CD4-positive, alpha-beta T cell (primary cell): ENCODE results near the gene CTTNBP2NL. TPM values are rescaled to one million over a fixed set of nuclear protein-coding genes. Genes with fewer than 3 reads are reported as not detected.
"Not testable (repeated sequence)": the region's sequence is repeated elsewhere in the genome, so short reads cannot be mapped to it uniquely, and the experiment has no call there.

Source experiments
- ATAC-seq: fragments of 200-7000 bp; cut with Tn5 transposase; one replicate; pipeline ENCODE4 v1.10.0; 2022; ENCODE audit warnings: mild to moderate bottlenecking; ENCODE audit not compliant: poor library complexity
- CTCF ChIA-PET: fragments of 350-600 bp; sonication (Branson Sonifier 250); formaldehyde crosslinking; loops from one replicate; lab custom pipeline; 2021; ENCODE audit warnings: antibody characterized with exemption, inconsistent platforms; lab: Charles Lee
- POLR2A ChIA-PET: fragments of 350-600 bp; sonication (Branson Sonifier 250); formaldehyde crosslinking; loops from one replicate; lab custom pipeline; 2021; ENCODE audit warnings: antibody characterized with exemption, inconsistent platforms; lab: Charles Lee
- DNase-seq, 14 experiments: peaks; one replicate each; pipeline ENCODE4 v3.0.0-alpha.2; 2013 to 2020; ENCODE audit warnings: mixed read lengths in 2 of 14
- H3K27ac ChIP-seq, 2 donors: one replicate each; pipeline versions ENCODE4 v1.5.1 to v1.7.0; 2013; ENCODE audit warnings: low read length in 2 of 2, low read depth in 1 of 2, mild to moderate bottlenecking in 1 of 2
- H3K27me3 ChIP-seq, 2 experiments: 1 replicate in 1 of 2; 2 replicates in 1 of 2; pipeline versions ENCODE4 v1.6.1 to v1.7.0; 2013; ENCODE audit warnings: low read length in 2 of 2, control low read depth in 1 of 2, mild to moderate bottlenecking in 1 of 2, moderate library complexity in 1 of 2; ENCODE audit not compliant: insufficient read depth in 2 of 2, control insufficient read depth in 1 of 2
- H3K36me3 ChIP-seq: one replicate; pipeline ENCODE4 v1.6.1; 2013; ENCODE audit warnings: low read length, control low read depth; ENCODE audit not compliant: insufficient read depth
- H3K4me1 ChIP-seq: one replicate; pipeline ENCODE4 v1.6.1; 2013; ENCODE audit warnings: low read length, control low read depth; ENCODE audit not compliant: insufficient read depth
- H3K4me3 ChIP-seq: one replicate; pipeline ENCODE4 v1.5.1; 2013; ENCODE audit warnings: mild to moderate bottlenecking, low read length, moderate library complexity
- H3K9me3 ChIP-seq, 2 experiments: 1 replicate in 1 of 2; 2 replicates in 1 of 2; pipeline versions ENCODE4 v1.6.1 to v1.7.0; 2013; ENCODE audit warnings: low read length in 2 of 2, mild to moderate bottlenecking in 2 of 2, control low read depth in 1 of 2, moderate library complexity in 1 of 2; ENCODE audit not compliant: control insufficient read depth in 1 of 2, insufficient read depth in 1 of 2
- H3K27ac Mint-ChIP-seq: one replicate; pipeline ENCODE4 v1.8.0; 2020; ENCODE audit warnings: mixed read lengths
- H3K27me3 Mint-ChIP-seq: one replicate; pipeline ENCODE4 v1.8.0; 2021; ENCODE audit warnings: mixed read lengths
- H3K36me3 Mint-ChIP-seq: one replicate; pipeline ENCODE4 v1.8.0; 2021; ENCODE audit warnings: low read depth, mixed read lengths
- H3K4me1 Mint-ChIP-seq: one replicate; pipeline ENCODE4 v1.8.0; 2021; ENCODE audit warnings: low read depth, mixed read lengths
- H3K4me3 Mint-ChIP-seq: one replicate; pipeline ENCODE4 v1.8.0; 2020; ENCODE audit warnings: mild to moderate bottlenecking, mixed read lengths
- H3K9me3 Mint-ChIP-seq: one replicate; pipeline ENCODE4 v1.8.0; 2020; ENCODE audit warnings: mixed read lengths
- intact Hi-C, 2 experiments: fragments of 100-400 bp; cut with DNase I in 1 of 2; cut with micrococcal nuclease in 1 of 2; formaldehyde crosslinking; loops; one replicate each; pipeline versions ENCODE4 v1.15.1 to v1.9.0; 2023 to 2025; cut with DNase I, micrococcal nuclease
- total RNA-seq, 174 experiments: library from RNA in 2 of 174; stranded (reverse) in 2 of 174; gene quantifications; one replicate each; pipeline ENCODE4 v1.2.3 and lab custom pipeline; 2021 to 2026
- TF ChIP-seq, protein P1 (sequence below): fragments of 200-600 bp; IDR thresholded peaks from one replicate; pipeline ENCODE4 v1.8.0; 2022; ENCODE audit warnings: antibody characterized with exemption, mild to moderate bottlenecking

CTTNBP2NL gene
- total RNA-seq, 2 experiments from 2014 or later = 0.14 to 0.25 TPM

GRCh38 chr1:112435448-112435847, 39.4 kb downstream of the CTTNBP2NL start:
- Mint-ChIP-seq H3K36me3 (no peaks in the 10 kb centered on the region), H3K27me3 (no peaks in the 10 kb centered on the region), H3K27ac (no peak overlapping the region), H3K4me1 (no peaks in the 10 kb centered on the region), H3K4me3 (no peak overlapping the region), H3K9me3 (no peaks in the 10 kb centered on the region)
- Histone ChIP-seq H3K4me3 (no peak overlapping the region), H3K4me1 (no peaks in the 10 kb centered on the region), H3K27ac (no peak overlapping the region), H3K9me3 (no peaks in the 10 kb centered on the region), H3K36me3 (no peaks in the 10 kb centered on the region), H3K27me3 (no peaks in the 10 kb centered on the region)
- ATAC-seq (no peak), DNase-seq (no peak)
- intact Hi-C loops = no loop called here
- CTCF ChIA-PET = interaction anchor here (1.0 to 1.2 kb wide), 2 partner anchors 10 to 15 kb away, joined by 3 read pairs; no protein-coding TSS in a partner anchor
- TF ChIP-seq, protein P1, sequence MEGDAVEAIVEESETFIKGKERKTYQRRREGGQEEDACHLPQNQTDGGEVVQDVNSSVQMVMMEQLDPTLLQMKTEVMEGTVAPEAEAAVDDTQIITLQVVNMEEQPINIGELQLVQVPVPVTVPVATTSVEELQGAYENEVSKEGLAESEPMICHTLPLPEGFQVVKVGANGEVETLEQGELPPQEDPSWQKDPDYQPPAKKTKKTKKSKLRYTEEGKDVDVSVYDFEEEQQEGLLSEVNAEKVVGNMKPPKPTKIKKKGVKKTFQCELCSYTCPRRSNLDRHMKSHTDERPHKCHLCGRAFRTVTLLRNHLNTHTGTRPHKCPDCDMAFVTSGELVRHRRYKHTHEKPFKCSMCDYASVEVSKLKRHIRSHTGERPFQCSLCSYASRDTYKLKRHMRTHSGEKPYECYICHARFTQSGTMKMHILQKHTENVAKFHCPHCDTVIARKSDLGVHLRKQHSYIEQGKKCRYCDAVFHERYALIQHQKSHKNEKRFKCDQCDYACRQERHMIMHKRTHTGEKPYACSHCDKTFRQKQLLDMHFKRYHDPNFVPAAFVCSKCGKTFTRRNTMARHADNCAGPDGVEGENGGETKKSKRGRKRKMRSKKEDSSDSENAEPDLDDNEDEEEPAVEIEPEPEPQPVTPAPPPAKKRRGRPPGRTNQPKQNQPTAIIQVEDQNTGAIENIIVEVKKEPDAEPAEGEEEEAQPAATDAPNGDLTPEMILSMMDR = no peak
- POLR2A ChIA-PET = no interaction called here

GRCh38 chr1:112436384-112437156, 40.6 kb downstream of the CTTNBP2NL start:
- ChIA-PET CTCF (interaction anchor here (1.0 kb wide), 1 partner anchor 11 kb away, joined by 3 read pairs; no protein-coding TSS in a partner anchor), POLR2A (no interaction called here)
- ATAC-seq = no peak
- DNase-seq = no peak
- no peaks in the 10 kb centered on the region for H3K27me3 Mint-ChIP-seq
- Histone ChIP-seq H3K27ac (no peak overlapping the region), H3K4me3 (no peak overlapping the region), H3K4me1 (no peaks in the 10 kb centered on the region), H3K36me3 (no peaks in the 10 kb centered on the region), H3K27me3 (peaks cover 0 to 3% of the 10 kb centered on the region in 2 experiments), H3K9me3 (no peaks in the 10 kb centered on the region)
- intact Hi-C loops = no loop called here
- H3K9me3 Mint-ChIP-seq = no peaks in the 10 kb centered on the region
- no peaks in the 10 kb centered on the region for H3K4me1 Mint-ChIP-seq
- no peaks in the 10 kb centered on the region for H3K36me3 Mint-ChIP-seq
- TF ChIP-seq, protein P1 = no peak
- no peak overlapping the region for H3K4me3 Mint-ChIP-seq
- no peak overlapping the region for H3K27ac Mint-ChIP-seq

DNA sequence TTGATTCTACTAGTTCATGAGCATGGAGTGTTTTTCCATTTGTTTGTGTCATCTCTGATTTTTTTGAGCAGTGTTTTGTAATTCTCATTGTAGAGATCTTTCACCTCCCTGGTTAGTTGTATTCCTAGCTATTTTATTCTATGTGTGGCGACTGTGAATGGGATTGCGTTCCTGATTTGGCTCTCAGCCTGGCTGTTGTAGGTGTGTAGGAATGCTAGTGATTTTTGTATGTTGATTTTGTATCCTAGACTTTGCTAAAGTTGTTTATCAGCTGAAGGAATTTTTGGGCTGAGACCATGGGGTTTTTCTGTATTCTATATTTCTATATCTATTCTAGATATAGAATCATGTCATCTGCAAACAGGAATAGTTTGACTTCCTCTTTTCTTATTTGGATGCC, 42.1 kb downstream of the CTTNBP2NL start:
- ATAC-seq, DNase-seq, CTCF ChIA-PET, H3K4me1 ChIP-seq, H3K27me3 ChIP-seq, H3K4me3 Mint-ChIP-seq, H3K27ac ChIP-seq, H3K4me1 Mint-ChIP-seq, H3K9me3 Mint-ChIP-seq, H3K27ac Mint-ChIP-seq, H3K36me3 Mint-ChIP-seq, H3K9me3 ChIP-seq, H3K27me3 Mint-ChIP-seq, H3K36me3 ChIP-seq, intact Hi-C loops, POLR2A ChIA-PET, H3K4me3 ChIP-seq: not testable (repeated sequence)
